AG04450 (cell line): Measurements from ENCODE around the gene TBCD. TPM values are rescaled to one million over a fixed set of nuclear protein-coding genes. Genes with fewer than 3 reads are reported as not detected.

Source experiments
- CTCF ChIA-PET: fragments of 300-600, 350-600 bp; formaldehyde crosslinking; extraction: SDS; loops from one replicate; lab custom pipeline; 2022; ENCODE audit warnings: antibody characterized with exemption, inconsistent platforms; lab: Charles Lee
- POLR2A ChIA-PET: fragments of 350-600 bp; formaldehyde crosslinking; extraction: SDS; loops from one replicate; lab custom pipeline; 2021; ENCODE audit warnings: antibody characterized with exemption, inconsistent platforms; lab: Yijun Ruan, JAX
- DNase-seq: peaks from one replicate; pipeline ENCODE4 v3.0.0-alpha.2; 2011; ENCODE audit warnings: low read depth, low spot score
- H3K27ac ChIP-seq: one replicate; pipeline ENCODE4 v1.5.1; 2012; ENCODE audit warnings: low read depth, low read length, control low read depth
- H3K27me3 ChIP-seq: one replicate; pipeline ENCODE4 v1.6.0; 2012; ENCODE audit warnings: low read length; ENCODE audit not compliant: control insufficient read depth, insufficient read depth
- H3K4me3 ChIP-seq: 2 replicates; pipeline ENCODE4 v1.5.1; 2011; ENCODE audit warnings: mild to moderate bottlenecking, low read depth, low read length, control low read depth
- H3K9me3 ChIP-seq: 2 replicates; pipeline ENCODE4 v1.5.1; 2012; ENCODE audit warnings: low read length; ENCODE audit not compliant: control insufficient read depth, insufficient read depth
- polyA plus RNA-seq: library from polyadenylated mRNA; depleted of rRNA; stranded (reverse); fragments of >200 nt; gene quantifications from 2 replicates; pipeline ENCODE4 v1.2.3, GENCODE V29; 2011
- TF ChIP-seq, protein P1 (sequence below): IDR thresholded peaks from 2 replicates; pipeline ENCODE4 v1.5.1; 2011; ENCODE audit warnings: low read depth, low read length, control low read depth, inconsistent platforms

Gene TBCD
- polyA plus RNA-seq, 1 experiment, result 28.5 TPM

- H3K27me3 ChIP-seq, result no peaks in the 10 kb centered on the region
- ChIA-PET POLR2A (no interaction called here), CTCF (no interaction called here)
- peak overlapping the region; percentile 61 for H3K27ac ChIP-seq
- no peaks in the 10 kb centered on the region for H3K9me3 ChIP-seq
- TF ChIP-seq, protein P1, sequence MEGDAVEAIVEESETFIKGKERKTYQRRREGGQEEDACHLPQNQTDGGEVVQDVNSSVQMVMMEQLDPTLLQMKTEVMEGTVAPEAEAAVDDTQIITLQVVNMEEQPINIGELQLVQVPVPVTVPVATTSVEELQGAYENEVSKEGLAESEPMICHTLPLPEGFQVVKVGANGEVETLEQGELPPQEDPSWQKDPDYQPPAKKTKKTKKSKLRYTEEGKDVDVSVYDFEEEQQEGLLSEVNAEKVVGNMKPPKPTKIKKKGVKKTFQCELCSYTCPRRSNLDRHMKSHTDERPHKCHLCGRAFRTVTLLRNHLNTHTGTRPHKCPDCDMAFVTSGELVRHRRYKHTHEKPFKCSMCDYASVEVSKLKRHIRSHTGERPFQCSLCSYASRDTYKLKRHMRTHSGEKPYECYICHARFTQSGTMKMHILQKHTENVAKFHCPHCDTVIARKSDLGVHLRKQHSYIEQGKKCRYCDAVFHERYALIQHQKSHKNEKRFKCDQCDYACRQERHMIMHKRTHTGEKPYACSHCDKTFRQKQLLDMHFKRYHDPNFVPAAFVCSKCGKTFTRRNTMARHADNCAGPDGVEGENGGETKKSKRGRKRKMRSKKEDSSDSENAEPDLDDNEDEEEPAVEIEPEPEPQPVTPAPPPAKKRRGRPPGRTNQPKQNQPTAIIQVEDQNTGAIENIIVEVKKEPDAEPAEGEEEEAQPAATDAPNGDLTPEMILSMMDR, result no peak
- H3K4me3 ChIP-seq, result no peak overlapping the region
- DNase-seq, result no peak
Observed at GRCh38 chr17:82859431-82860403, 107.9 kb downstream of the TBCD start.

DNA sequence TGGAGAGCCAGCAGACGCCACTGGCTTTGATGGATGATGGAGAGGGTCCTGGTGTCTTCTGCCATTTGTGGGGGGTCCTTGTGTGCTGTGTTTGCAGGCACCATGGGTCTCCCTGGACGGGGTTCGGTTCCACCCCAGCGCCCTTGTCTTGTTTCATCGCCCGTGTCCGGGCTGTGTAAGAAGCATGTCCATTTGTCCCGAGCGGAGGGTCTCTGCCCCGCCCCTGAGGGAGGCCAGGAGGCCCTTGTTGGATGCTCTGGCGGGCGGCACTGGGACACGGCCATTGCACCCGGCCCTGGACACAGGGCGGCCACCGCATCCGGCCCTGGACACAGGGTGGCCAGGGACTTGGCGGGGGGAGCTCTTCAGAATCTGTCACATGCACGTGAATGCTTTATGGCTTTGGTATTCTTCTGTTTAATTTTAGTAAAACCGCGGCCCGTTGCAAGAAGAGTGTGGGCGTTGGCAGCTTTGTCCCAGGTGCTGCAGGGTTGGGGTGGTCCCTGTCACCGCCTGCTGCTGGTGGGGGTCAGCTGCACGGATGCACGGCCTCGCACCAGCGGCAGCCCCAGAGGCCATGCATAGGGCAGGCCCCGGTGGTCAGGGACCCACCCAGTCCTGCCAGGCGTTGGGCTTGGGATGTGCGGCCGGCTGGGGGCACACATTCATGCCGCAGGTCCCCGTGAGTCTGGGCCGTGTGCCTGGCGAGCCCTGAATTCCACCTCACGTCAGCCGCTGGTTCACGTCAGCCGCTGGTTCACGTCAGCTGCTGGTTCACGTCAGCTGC lies 108.9 kb downstream of the TBCD start:
- Histone ChIP-seq H3K4me3 (no peak overlapping the region), H3K27ac (no peak overlapping the region), H3K27me3 (no peaks in the 10 kb centered on the region), H3K9me3 (no peaks in the 10 kb centered on the region)
- TF ChIP-seq, protein P1, result no peak
- ChIA-PET POLR2A (no interaction called here), CTCF (no interaction called here)
- DNase-seq, result no peak

DNA sequence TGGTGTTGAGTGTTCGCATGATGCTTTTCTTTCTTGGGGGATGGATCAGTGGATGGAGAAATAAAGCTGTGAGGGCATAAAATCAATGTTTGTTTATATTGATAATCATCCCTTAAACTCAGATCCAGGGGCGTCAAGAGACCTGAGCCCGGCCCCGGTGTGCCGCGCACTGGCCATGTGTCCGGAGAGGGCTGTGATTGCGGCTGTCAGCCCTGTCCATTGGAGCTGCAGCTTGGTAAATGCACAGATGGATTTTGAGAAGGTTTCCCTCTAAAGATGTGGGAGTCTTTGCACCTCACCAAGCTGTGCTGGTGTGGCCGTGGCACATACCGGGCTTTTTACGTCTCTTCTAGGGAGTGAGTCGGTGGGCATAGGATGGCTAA lies 109.5 kb downstream of the TBCD start:
- TF ChIP-seq, protein P1, result no peak
- CTCF ChIA-PET, result no interaction called here
- H3K27ac ChIP-seq, result no peak overlapping the region
- H3K4me3 ChIP-seq, result no peak overlapping the region
- no peak for DNase-seq
- POLR2A ChIA-PET, result no interaction called here
- H3K9me3 ChIP-seq, result no peaks in the 10 kb centered on the region
- no peaks in the 10 kb centered on the region for H3K27me3 ChIP-seq

- H3K27ac ChIP-seq, result no peak overlapping the region
- no peaks in the 10 kb centered on the region for H3K27me3 ChIP-seq
- no peaks in the 10 kb centered on the region; the same call in 1 of the 2 replicates for H3K9me3 ChIP-seq
- TF ChIP-seq, protein P1, result no peak
- no peak overlapping the region for H3K4me3 ChIP-seq
- no peak for DNase-seq
- ChIA-PET POLR2A (no interaction called here), CTCF (no interaction called here)
Observed at GRCh38 chr17:82862191-82862590, 110.3 kb downstream of the TBCD start.
